ENCODE results near the gene EP400.

The EP400 gene

DNA sequence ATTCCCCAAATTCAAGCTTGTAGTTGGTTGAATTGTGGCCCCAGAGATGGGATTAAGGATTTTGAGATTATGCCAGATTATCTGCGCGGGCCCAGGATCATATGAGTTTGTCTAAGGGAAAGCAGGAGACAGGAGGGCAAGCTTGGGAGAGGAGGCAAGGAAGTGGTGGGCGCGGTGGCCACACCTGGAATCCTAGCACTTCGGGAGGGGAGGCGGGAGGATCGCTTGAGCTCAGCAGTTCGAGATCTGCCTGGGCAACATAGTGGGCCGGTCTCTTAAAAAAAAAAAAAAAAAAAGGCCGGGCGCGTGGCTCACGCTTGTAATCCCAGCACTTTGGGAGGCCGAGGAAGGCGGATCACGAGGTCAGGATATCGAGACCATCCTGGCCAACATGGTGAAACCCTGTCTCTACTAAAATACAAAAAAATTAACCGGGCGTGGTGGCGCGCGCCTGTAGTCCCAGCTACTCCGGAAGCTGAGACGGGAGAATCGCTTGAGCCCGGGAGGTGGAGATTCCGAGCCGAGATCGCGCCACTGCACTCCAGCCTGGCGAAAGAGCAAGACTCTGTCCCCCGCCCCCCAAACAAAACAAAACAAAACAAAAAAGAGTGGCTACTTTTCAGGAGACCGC lies 21.5 kb upstream of the EP400 start:
- H3K9me3 ChIP-seq (ENCODE audit: control insufficient read depth, insufficient read depth, low read depth, low read length): no peaks in the 10 kb centered on the region
- H3K4me3 ChIP-seq (ENCODE audit: low read depth, low read length): peak overlapping the region; percentile 63
- POLR2A ChIA-PET: interaction anchor here (0.6 to 0.7 kb wide), 3 partner anchors 15 to 173 kb away, joined by 3 read pairs; no protein-coding TSS in a partner anchor
- peak overlapping the region; percentile 34; the same call in 1 of the 2 replicates for H3K27ac ChIP-seq (ENCODE audit: extremely low read depth, low read depth, low read length)
- H3K4me1 ChIP-seq (ENCODE audit: control insufficient read depth, insufficient read depth, low read length): no peaks in the 10 kb centered on the region
- H3K36me3 ChIP-seq (ENCODE audit: control insufficient read depth in 2 of 2, insufficient read depth in 1 of 2, low read length in 2 of 2): peaks cover 17 to 29% of the 10 kb centered on the region in 2 experiments; a peak in 2 of 3 replicates
- CTCF ChIA-PET: interaction anchor here (0.7 to 1.0 kb wide), 3 partner anchors 21 to 99 kb away, joined by 3 to 4 read pairs (median 3); no protein-coding TSS in a partner anchor
- peak; percentile 54; the same call in 1 of the 2 replicates for TF ChIP-seq PATZ1 (tag by site-specific recombination; IDR thresholded peaks at IDR 0.05)
- peak; percentile 16 for TF ChIP-seq ZNF335 (tag by site-specific recombination; conservative IDR thresholded peaks at IDR 0.05)
- TF ChIP-seq ZEB2 (tag by site-specific recombination; IDR thresholded peaks at IDR 0.05): 0 out of 2 replicates have a peak, but pooled peaks have one; percentile 11
- no peak for TF ChIP-seq BCL6B (tag by site-specific recombination; IDR thresholded peaks at IDR 0.05)
- TF ChIP-seq KLF1 (tag by site-specific recombination; IDR thresholded peaks at IDR 0.05): peak; percentile 16; the same call in 1 of the 2 replicates
- peak; percentile 92; the same call in 1 of the 2 replicates for TF ChIP-seq ZNF394 (tag by site-specific recombination; IDR thresholded peaks at IDR 0.05; ENCODE audit: borderline replicate concordance)
- TF ChIP-seq, protein P1, sequence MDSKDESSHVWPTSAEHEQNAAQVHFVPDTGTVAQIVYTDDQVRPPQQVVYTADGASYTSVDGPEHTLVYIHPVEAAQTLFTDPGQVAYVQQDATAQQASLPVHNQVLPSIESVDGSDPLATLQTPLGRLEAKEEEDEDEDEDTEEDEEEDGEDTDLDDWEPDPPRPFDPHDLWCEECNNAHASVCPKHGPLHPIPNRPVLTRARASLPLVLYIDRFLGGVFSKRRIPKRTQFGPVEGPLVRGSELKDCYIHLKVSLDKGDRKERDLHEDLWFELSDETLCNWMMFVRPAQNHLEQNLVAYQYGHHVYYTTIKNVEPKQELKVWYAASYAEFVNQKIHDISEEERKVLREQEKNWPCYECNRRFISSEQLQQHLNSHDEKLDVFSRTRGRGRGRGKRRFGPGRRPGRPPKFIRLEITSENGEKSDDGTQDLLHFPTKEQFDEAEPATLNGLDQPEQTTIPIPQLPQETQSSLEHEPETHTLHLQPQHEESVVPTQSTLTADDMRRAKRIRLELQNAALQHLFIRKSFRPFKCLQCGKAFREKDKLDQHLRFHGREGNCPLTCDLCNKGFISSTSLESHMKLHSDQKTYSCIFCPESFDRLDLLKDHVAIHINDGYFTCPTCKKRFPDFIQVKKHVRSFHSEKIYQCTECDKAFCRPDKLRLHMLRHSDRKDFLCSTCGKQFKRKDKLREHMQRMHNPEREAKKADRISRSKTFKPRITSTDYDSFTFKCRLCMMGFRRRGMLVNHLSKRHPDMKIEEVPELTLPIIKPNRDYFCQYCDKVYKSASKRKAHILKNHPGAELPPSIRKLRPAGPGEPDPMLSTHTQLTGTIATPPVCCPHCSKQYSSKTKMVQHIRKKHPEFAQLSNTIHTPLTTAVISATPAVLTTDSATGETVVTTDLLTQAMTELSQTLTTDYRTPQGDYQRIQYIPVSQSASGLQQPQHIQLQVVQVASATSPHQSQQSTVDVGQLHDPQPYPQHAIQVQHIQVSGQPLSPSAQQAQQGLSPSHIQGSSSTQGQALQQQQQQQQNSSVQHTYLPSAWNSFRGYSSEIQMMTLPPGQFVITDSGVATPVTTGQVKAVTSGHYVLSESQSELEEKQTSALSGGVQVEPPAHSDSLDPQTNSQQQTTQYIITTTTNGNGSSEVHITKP (tag by site-specific recombination; IDR thresholded peaks at IDR 0.05): peak; percentile 49; the same call in 1 of the 2 replicates
- 0 out of 2 replicates have a peak, but pooled peaks have one; percentile 6 for TF ChIP-seq SP7 (tag by site-specific recombination; IDR thresholded peaks at IDR 0.05)
- peak; percentile 39; the same call in 1 of the 2 replicates for TF ChIP-seq ZNF600 (tag by site-specific recombination; IDR thresholded peaks at IDR 0.05)
- TF ChIP-seq PBX3 (CRISPR knock-in tag; IDR thresholded peaks at IDR 0.05): no peak
- TF ChIP-seq EGR2 (tag by site-specific recombination; IDR thresholded peaks at IDR 0.05; ENCODE audit: low read depth): no peak
- 0 out of 2 replicates have a peak, but pooled peaks have one; percentile 22 for TF ChIP-seq ZNF341 (tag by site-specific recombination; IDR thresholded peaks at IDR 0.05; ENCODE audit: low read depth)
- no peak for TF ChIP-seq PRDM6 (tag by site-specific recombination; IDR thresholded peaks at IDR 0.05)
- peak; percentile 67; the same call in 1 of the 2 replicates for TF ChIP-seq ZBTB10 (tag by site-specific recombination; IDR thresholded peaks at IDR 0.05)
- TF ChIP-seq ZNF2 (tag by site-specific recombination; IDR thresholded peaks at IDR 0.05): 0 out of 2 replicates have a peak, but pooled peaks have one; percentile 36
